GM20431 (cell line): ENCODE measurements around the gene ZC3H8.
"Not testable (repeated sequence)": the region's sequence is repeated elsewhere in the genome, so short reads cannot be mapped to it uniquely, and the experiment has no call there.

ENCODE experiments used
- in situ Hi-C: fragments of 300-500 bp; cut with MseI, MboI; formaldehyde crosslinking; loops from one replicate; pipeline ENCODE4 v1.15.0; 2020; ENCODE audit warnings: low sequenced_read_pairs; ENCODE audit not compliant: unreplicated experiment

Gene ZC3H8

DNA sequence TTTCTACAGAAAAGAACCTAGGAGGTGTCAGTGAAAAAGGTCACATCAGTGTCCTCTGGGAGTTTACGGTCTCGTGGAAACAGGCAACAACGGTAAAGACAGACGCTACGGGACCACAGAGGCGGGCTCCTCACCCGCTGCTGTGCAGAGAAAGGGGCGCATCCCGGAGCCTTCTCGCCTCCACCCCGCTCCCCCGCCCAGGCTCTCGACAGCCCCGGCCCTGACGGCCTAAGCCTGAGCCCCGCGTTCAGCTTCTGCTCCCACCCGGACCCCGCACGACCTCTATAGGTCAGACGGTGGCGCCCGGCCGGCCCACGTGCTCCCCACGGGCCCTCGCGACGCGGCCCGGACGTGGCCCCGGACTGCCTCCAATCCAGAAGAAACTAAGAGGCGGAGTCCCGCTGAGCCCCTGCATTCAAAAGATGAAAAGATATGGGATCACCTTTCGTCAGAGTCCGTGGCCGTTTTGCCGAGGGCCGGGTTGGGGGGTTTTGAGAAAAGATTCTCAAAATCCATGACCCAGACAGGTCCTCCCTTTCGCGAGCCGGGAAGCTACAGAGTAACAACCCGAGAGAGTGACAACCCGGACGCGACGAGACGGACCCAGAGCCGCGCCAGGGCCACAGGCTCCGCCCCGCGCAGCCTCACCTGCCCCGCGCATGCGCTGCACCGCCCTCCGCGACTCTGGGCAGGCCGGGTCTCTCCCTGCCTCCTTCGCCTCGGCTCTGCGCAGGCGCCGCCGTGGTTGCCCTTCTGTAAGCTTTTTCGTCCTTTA, at the start of gene ZC3H8:
TSS of gene ZC3H8 (minus strand) at position 577 of the 775 bp plus-strand sequence. CDS start at position 516, 61 bp downstream.
- in situ Hi-C loops, result loop anchor here (25.0 kb wide), 1 partner anchor 208 kb away; no protein-coding TSS in a partner anchor

DNA sequence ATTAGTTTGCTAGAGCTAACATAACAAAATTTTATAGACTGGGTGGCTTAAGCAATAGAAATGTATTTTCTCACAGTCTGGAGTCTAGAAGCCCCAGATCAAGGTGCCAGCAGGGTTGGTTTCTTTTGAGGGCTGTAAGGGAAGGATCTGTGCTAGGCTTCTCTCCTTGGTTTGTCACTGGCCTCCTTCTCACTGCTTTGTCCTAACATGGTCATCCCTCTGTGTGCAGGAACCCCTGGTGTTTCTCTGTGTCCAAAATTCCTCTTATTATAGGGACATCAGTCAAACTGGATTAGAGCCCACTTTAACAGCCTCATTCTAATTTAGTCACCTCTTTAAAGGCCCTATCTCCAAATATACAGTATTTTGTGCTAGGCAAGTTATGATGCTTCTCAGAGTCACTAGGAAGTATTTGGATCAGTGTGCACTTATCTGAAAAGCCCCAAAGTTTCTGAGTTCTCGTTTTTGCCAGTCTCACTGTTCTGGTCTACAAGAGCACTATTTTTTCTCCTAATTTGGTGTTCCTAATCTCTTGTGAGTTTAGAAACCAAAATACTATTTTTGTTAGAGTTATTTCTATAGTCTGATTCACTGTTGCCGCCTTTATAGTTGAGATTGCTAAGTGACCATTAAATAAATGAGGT, 49.6 kb upstream of the ZC3H8 start:
- in situ Hi-C loops, result no loop called here

DNA sequence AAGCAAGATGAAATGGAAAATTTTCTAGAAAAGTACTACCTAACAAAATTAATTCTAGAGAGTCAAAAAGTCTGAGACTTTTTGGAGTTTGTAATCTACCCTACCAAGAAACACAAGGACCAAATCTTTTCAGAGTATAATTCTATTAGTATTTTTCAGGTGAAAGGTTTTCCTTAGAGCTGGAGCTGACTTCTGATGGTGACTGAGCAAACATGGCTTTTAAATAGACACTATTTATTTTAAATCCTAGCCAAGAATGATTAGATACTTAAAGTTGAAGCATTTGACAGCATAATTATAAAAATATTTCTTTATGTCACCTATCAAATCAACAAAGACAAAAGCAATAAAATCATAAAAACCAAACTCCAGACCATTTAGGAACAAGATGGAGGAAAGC, 47.1 kb upstream of the ZC3H8 start:
- in situ Hi-C loops, result no loop called here

DNA sequence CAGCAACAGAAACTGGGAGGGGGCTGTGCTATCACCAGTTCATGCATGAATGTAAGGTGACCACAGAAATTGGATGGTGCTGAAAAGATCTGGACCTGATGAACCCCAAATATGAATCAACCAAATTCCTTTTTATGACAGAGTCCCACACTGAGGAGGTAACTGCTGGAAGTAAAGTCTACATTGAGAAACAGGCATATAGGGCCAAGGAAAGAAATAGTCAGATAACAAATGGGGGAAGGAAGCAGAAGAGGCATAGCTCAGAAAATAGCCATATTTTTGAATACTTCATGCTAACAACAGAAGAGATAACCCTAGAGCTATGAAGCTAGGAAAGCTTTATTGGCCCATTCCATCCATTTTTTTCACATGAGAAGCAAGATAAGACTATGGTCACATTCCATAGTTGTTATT, 46.3 kb upstream of the ZC3H8 start:
- in situ Hi-C loops, result no loop called here

DNA sequence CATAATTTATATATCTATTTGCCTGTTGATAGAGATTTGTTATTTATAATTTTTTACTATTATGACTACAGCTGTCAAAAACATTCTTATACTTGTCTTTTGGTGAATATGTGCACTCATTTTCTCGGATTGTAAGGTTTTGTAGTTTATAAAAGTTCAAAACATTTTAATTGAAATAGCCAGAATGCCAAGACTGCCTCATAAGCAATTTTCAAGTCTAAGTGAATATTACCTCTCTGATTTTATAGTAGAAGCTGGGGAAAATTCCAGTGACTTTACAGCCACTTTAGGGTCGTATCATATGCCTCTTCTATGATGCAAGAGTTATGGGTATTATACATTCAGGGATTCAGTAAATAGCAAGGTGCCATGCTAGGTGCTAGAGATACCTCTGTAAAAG, 41.6 kb upstream of the ZC3H8 start:
- in situ Hi-C loops, result no loop called here

DNA sequence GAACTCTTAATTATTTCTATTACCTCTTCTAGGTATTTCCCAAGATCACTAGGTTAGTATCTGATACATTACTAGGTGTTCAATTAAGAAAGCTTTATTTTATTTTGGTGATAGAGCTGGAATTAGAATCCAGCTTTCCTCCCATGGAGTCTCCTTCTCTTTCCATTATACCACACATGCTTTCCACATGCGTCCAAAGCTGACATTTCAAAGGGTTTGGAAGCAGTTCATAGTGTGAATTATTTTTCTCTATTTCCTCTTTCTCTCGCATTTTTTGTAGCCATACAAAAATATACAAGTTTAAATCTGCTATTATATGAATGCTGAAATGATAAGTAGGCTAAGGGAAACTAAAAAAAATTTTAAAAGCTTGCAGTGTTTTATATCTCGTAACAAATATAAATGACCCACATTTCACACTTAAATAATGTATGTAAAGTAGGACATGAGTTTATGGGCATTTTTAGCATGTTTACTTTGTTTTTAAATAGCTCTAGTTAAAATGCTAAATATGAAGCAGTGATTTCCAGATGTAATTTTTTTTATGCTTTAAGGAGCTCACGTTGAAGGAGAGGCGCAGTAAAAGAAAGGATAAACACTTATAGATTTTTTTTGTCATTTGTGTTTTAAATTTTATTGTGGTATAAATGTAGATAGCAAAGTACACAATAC, 40.7 kb upstream of the ZC3H8 start:
- in situ Hi-C loops, result no loop called here

DNA sequence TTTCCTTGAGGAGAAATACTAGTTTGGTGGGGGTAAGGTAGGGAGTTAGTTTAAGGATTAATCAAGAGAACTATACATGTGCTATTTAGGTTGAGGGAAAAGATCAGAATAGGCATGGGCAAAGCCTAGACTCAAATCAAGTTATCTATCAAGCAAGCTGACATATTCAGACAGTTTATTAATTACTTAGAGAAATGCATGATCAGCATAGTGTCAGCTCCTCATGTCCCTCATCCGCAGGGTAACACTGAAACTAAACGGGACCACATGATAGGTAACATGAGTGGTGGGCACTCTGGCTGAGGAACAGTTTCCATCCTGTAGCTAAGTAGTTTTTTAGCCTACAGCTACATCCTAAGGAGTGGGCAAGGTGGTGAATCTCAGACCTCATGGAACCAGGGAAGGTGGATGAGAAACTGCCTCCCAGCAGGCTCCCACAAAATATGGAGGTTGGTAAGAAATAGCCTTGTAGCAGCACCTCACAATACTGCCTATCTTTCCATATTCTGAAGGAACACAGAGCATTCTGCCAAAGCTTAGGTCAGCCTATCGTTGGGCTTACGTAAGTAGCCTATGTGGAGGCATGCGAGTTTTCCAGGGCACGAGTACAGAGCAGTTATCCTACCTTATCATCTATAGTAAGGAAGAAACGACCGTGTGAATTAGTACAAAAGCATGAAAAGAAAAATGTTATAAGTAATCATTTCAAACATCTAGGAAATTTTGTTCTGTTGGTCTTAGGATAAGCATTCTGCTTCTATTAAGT, 39.0 kb upstream of the ZC3H8 start:
- in situ Hi-C loops, result no loop called here

DNA sequence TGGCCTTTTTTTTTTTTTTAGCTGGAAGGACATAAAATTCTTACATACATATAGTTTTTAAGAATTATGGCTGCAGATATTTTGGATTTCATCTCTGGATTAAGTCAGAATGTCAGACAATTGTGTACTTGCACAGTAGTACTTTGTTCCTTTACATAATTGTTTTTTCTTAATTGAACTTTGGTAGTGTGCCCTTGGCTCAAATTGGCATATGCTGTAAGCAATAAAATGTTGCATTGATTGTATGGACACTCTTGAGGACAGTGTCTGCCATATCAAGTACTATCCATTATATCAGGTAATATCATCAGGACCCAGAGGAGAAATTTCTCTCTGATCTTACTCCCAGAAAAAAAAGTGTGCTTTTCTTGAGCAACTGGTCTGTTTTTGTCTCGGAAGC, 35.8 kb upstream of the ZC3H8 start:
- in situ Hi-C loops, result no loop called here

DNA sequence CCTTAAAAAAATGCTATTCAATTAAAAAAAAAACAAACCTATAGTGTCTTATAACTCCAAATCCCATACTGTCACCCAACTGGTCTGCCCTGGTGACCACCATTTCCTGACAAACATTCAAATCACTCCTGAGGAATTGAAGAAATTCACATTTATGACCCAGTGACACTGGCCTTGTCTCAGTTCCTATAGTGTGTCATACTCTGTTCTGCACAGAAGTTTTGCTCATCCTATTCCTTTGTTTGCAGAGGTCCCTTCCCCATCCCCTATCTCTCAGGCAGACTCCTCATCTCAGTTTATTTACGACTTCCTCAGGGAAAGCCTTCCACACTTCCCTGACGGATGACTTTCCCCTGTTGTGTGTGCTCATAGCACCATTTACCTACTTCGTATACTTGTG, 35.2 kb upstream of the ZC3H8 start:
- in situ Hi-C loops, result no loop called here

DNA sequence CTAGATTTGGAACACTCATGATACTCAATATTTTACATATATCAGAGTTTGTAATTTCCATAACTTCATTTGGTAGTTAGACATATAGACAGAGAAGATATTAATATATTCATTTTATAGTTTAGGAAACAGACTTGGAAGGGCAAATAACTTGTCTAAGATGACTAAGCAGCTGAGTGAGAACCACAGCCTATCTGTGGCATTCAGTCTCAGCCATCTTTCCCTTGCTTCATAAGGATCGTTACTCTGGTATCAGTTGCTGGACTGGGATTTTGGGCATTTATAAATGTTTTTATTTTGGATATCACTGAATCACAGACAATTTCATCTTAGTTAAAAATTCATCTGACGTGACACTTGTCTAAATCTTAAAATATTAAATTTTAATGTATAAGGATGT, 28.7 kb upstream of the ZC3H8 start:
- in situ Hi-C loops, result not testable (repeated sequence)

DNA sequence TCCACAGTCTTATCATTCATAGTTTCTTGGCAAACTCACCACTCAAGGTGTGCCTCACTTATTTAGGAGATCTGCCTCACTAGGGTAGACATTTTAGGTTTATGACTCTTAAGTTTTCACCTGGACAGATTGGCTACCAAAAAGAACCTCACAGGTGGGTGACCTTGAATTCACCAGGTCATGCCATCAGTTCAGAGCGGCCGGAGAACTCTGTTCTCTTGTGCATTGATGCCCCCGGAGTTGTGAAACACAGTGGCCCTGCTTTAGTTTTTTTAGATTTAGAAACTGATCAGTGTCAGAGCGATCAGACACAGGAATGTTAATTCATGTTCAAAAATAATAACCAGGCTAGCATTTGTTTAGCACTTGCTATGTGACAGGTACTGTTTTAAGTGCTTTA, 27.2 kb upstream of the ZC3H8 start:
- in situ Hi-C loops, result not testable (repeated sequence)

DNA sequence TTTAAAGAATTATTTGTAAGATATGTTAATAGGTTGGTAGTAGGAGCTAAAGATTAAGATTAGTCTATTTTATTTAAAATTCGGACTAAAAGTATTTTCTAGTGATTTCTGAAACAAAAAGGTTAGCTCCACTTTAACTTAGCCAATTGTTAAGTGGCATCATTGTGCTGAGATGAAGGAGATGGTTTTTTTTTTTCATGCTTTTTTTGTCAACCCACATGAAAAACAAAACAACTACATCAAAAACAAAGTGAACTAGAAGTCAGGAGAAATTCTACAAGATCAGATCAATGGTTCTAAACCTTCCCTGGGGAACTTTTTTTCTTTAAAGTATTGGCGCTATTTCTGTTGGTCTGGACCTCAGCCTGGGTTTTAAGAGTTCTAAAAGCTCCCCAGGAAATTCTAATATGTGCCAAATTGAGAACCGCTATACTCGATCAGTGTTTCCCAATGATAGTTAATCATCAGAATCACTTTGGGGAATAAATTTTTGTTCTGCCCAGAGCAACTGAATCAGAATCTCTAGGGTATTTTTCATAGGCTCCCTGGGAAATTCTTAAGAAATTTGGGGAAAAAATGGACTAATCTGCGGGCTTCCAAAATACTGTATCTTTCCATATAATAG, 22.9 kb upstream of the ZC3H8 start:
- in situ Hi-C loops, result no loop called here

DNA sequence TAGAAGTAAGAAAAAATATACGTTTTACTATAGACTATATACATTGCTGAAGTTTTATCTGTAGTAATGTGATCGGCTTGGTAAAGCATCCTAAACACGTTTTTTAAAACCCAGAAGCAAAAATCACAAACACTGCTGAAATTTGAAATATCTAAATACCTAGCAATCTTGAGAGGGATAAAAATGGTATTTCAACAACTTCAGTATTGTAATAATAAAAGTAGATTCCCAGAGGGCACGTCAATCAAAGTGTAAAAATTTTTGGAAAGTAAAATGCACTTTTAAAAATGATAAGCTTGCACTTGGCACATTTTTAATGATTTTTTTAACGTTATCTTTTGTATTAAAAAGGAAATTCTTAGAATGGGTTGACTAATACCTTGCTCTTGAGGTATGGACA, 22.1 kb upstream of the ZC3H8 start:
- in situ Hi-C loops, result no loop called here

DNA sequence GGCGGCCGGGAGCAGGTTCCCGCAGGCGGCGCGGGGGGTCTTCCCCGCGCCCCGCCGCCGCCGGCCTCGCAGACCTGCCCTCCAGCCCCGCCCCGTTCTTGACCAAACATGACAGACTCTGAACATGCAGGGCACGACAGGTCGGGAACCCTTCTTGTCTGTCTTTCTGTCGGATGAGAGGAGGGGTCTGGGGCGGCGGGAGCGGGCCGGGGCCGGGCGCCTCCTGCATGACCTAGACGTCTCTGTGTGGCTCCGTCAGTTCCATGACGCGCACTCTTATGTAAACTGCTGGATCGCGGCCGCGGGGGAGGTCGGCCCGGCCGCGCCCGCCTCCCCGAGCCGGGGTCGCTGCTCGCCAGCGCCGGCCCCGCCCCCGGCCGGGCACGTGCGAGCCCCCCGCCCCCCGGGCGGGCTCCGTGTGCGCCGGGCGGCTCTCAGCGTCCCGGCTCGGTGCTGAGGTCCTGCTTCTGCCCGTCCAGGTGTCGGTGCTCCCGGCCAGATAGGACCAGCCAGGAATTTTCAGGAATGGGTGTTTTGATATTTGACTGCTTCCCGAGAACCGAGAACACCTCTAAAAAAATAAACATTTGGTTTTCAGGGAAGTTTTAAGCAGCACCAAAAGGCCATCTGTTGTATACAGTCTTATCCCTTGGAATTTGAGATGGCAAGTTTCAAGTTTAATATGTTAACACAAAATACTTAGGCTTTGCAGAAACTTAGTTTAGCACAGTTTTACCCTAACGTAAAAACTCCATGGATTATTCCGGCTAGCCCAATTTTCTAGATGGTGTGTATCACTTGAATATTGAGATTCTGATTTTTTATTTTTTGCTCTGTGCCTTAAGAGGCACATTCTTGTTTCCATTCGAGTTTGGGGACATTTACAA, 21.3 kb upstream of the ZC3H8 start:
- in situ Hi-C loops, result no loop called here

DNA sequence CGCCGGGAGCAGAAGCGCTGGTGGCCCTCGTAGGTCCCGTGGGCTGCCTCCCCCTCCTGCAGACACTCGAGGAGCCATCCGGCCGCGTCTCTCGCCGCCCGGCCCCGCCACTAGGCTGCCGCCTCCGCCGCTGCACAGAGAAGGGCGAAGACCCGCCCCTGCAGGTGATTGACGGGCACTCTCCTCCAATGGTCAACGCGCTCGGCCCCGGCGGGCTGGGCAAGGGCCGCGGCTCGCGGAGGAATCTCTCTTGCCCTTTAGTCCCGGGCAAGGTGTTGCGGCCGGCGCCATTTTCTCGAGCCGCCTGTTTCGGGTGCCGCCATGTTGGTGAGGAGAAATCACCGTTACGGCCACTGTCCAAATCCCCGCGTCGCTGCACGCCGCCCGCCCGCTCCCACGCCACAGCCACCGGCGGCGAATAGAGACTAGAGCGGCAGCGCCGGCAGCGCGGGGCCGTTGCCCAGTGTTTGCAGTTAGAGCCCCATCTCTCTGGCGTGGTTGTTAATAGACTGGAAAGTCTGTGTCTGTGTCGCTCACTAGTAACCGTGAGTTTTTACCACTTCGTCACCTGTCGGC, 20.6 kb upstream of the ZC3H8 start, which contains the start of gene ZC3H6:
TSS of gene ZC3H6 (plus strand) at position 287 of the 576 bp plus-strand sequence. CDS start 398 bp downstream, outside the sequence.
- in situ Hi-C loops, result no loop called here

DNA sequence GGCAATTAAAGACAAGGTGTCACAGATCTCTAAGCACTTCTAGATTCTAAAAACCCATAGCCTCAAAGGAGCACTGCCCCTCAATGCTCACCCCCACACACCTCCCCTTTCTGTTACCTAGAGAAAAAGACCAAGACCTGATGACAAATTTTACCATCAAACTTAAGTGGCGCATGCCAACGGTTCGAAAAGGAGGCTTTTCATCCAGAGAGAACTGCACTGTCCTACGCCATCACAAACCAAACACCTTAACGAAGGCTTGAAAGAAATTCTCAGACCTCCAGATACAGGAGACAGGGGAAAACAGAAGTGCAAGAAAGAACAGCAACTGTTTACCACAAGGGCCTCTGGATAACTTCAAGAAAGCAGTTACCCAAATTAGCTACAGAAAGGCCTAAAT, 18.5 kb upstream of the ZC3H8 start:
- in situ Hi-C loops, result loop anchor here (25.0 kb wide), 1 partner anchor 189 kb away; no protein-coding TSS in a partner anchor

DNA sequence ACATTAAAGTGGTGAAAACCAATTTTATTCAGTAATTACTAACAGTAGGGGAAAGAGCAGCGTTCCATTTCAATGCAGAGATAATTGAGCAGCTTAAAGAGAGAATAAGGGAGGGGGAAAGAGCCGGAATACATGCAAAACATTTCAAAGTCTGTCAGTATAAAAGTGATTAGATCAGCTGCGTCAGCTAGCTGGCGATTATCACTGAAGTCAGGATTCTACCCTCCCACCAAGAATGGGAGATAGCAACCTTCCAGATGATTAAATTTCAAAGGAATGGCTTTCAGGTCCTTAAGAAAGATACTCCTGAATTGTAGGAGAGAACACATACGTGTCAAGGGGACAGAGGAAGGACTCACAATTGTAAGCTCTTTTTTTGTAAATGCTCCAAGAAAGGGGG, 17.8 kb upstream of the ZC3H8 start:
- in situ Hi-C loops, result loop anchor here (25.0 kb wide), 1 partner anchor 190 kb away; no protein-coding TSS in a partner anchor

DNA sequence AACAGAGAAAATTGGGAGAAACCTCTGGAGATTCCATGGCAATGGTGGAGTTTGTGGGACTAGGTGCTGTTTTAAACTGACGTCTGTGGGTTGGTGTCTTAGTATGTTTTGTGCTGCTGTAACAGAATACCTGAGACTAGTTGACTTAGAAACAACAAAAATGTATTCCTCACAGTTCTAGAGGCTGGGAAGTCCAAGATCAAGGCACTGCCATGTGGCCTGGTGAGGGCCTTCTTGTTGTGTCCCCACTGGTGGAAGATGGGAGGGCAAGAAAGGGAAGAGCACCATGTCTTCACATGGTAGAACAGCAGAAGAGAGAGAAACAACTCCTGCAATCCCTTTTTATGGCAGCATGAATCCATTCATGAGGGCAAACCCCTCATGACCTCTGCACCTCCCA, 13.7 kb upstream of the ZC3H8 start:
- in situ Hi-C loops, result loop anchor here (25.0 kb wide), 1 partner anchor 194 kb away; no protein-coding TSS in a partner anchor
